Cardiac muscle cell (in vitro differentiated cells and primary cell): Measurements from ENCODE around the gene ZNF441. TPM values are rescaled to one million over a fixed set of nuclear protein-coding genes. Genes with fewer than 3 reads are reported as not detected.

ENCODE experiments used
- DNase-seq, 2 donors: peaks; one replicate each; pipeline versions ENCODE4 v3.0.0 to v3.0.0-alpha.2; 2010 to 2017; ENCODE audit warnings: low read depth in 1 of 2, low spot score in 1 of 2
- H3K27ac ChIP-seq: fragments of 200-600 bp; sonication (generic); 2 replicates; pipeline ENCODE4 v1.5.1; 2016
- H3K27me3 ChIP-seq: fragments of 200-600 bp; sonication (generic); 2 replicates; pipeline ENCODE4 v1.6.0; 2016; ENCODE audit warnings: control low read depth
- H3K36me3 ChIP-seq: fragments of 200-600 bp; sonication (generic); 2 replicates; pipeline ENCODE4 v1.5.1; 2016; ENCODE audit warnings: control low read depth
- H3K4me1 ChIP-seq: fragments of 200-600 bp; sonication (generic); 2 replicates; pipeline ENCODE4 v1.8.1; 2017; ENCODE audit warnings: low read depth, mild to moderate bottlenecking, mixed run types
- H3K4me3 ChIP-seq: fragments of 200-600 bp; sonication (generic); 2 replicates; pipeline ENCODE4 v1.5.1; 2016; ENCODE audit warnings: mild to moderate bottlenecking
- H3K9me3 ChIP-seq: fragments of 200-600 bp; sonication (generic); 2 replicates; pipeline ENCODE4 v1.5.1; 2017; ENCODE audit warnings: low read depth, mild to moderate bottlenecking, control low read depth
- CTCF ChIP-seq: IDR thresholded peaks from 2 replicates; pipeline ENCODE4 v1.5.1; 2012; ENCODE audit warnings: low read depth, mild to moderate bottlenecking, low read length
- polyA plus RNA-seq: library from polyadenylated mRNA; unstranded; fragments of >200 nt; fragmentation: Nextera tagmentation; extraction: Ambion mirVana; gene quantifications from 2 replicates; pipeline ENCODE4 v1.2.1, GENCODE V29; 2016
- total RNA-seq: library from RNA; depleted of rRNA; stranded (reverse); fragments of >200 nt; gene quantifications from 2 replicates; pipeline ENCODE4 v1.2.3, GENCODE V29; 2016

ZNF441 gene
- total and polyA plus RNA-seq, 2 experiments from 2014 or later = 2.1 to 26.9 TPM

- Histone ChIP-seq H3K27me3 (no peaks in the 10 kb centered on the region), H3K27ac (no peak overlapping the region), H3K36me3 (no peaks in the 10 kb centered on the region), H3K4me1 (no peaks in the 10 kb centered on the region), H3K4me3 (no peak overlapping the region), H3K9me3 (no peaks in the 10 kb centered on the region)
- no peak for DNase-seq
- no peak for TF ChIP-seq CTCF
Measured at GRCh38 chr19:11749751-11750150, 17.0 kb upstream of the ZNF441 start.

- H3K9me3 ChIP-seq = no peaks in the 10 kb centered on the region
Measured at GRCh38 chr19:11752244-11752736, 14.5 kb upstream of the ZNF441 start.

GRCh38 chr19:11754663-11755062 lies 12.1 kb upstream of the ZNF441 start:
- no peak for DNase-seq
- H3K9me3 ChIP-seq = no peaks in the 10 kb centered on the region
- H3K4me3 ChIP-seq = no peak overlapping the region
- H3K27me3 ChIP-seq = no peaks in the 10 kb centered on the region
- H3K4me1 ChIP-seq = no peaks in the 10 kb centered on the region
- H3K27ac ChIP-seq = no peak overlapping the region
- no peak for TF ChIP-seq CTCF
- no peaks in the 10 kb centered on the region for H3K36me3 ChIP-seq

More at GRCh38 chr19:11752244-11752736, 14.5 kb upstream of the ZNF441 start:
- no peaks in the 10 kb centered on the region for H3K36me3 ChIP-seq
- no peaks in the 10 kb centered on the region for H3K4me1 ChIP-seq
- no peaks in the 10 kb centered on the region for H3K27me3 ChIP-seq
- no peak overlapping the region for H3K27ac ChIP-seq
- no peak overlapping the region for H3K4me3 ChIP-seq
- DNase-seq = no peak
- TF ChIP-seq CTCF = no peak

- Histone ChIP-seq H3K27me3 (no peaks in the 10 kb centered on the region), H3K4me3 (no peak overlapping the region), H3K9me3 (no peaks in the 10 kb centered on the region), H3K4me1 (no peaks in the 10 kb centered on the region), H3K36me3 (no peaks in the 10 kb centered on the region), H3K27ac (no peak overlapping the region)
- DNase-seq = no peak
- no peak for TF ChIP-seq CTCF
Measured at GRCh38 chr19:11756965-11757364, 9.8 kb upstream of the ZNF441 start.

GRCh38 chr19:11759805-11760204 lies 7.0 kb upstream of the ZNF441 start:
- Histone ChIP-seq H3K27ac (no peak overlapping the region), H3K9me3 (no peaks in the 10 kb centered on the region)

More at GRCh38 chr19:11759805-11760204, 7.0 kb upstream of the ZNF441 start:
- no peaks in the 10 kb centered on the region for H3K36me3 ChIP-seq
- DNase-seq = no peak
- no peaks in the 10 kb centered on the region for H3K4me1 ChIP-seq
- H3K27me3 ChIP-seq = no peaks in the 10 kb centered on the region
- TF ChIP-seq CTCF = no peak
- no peak overlapping the region for H3K4me3 ChIP-seq
